Astrocyte (in vitro differentiated cells and primary cell): ENCODE data around the gene C1orf94.

Source experiments
- EZH2 ChIP-seq: IDR thresholded peaks from 2 replicates; pipeline ENCODE4 v1.6.1; 2012; ENCODE audit warnings: mild to moderate bottlenecking, low read length, inconsistent platforms; ENCODE audit not compliant: insufficient read depth
- TF ChIP-seq, protein P1 (sequence below): IDR thresholded peaks from 2 replicates; pipeline ENCODE4 v1.5.1; 2011; ENCODE audit warnings: low read depth, mild to moderate bottlenecking, inconsistent platforms, low read length, moderate library complexity; ENCODE audit not compliant: insufficient read depth

DNA sequence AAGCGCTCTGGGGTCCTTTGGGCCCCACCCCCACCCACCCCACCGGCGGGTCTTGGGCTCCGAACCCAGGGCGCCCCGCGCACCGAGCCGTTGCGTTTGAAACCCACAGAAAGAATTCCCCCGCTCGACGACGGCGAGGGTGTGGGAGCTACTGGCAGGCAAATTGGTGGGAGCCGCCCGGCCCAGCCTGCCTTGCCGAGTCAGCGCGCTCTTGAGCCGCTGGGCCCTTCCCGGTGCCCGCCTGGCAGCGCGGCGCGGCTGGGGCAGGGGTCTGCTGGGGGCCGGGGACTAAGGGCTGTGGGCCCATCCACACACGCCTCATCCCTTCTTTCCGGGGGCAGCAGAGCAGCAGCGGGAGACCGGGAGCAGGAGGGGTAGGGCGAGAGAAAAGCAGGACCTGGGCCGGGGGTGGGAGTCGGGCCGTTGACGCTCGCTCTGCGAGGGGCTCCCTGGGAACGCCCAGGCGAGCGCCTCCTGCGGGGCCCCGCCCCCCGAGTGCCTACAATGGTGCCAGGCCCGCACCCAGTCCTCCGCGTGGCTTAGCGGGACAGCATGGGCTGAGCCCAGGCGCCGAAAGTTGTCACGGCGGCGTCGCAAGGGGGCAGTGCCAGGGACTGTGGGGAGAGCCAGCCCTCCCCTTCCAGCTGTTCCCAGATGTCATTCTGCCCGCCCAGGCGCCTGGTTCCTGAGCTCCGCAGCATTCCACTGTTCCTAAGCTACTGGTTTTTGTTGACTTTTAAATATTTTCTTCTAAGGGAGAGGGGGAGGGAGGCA is at the start of gene C1orf94:
- TF ChIP-seq, protein P1, sequence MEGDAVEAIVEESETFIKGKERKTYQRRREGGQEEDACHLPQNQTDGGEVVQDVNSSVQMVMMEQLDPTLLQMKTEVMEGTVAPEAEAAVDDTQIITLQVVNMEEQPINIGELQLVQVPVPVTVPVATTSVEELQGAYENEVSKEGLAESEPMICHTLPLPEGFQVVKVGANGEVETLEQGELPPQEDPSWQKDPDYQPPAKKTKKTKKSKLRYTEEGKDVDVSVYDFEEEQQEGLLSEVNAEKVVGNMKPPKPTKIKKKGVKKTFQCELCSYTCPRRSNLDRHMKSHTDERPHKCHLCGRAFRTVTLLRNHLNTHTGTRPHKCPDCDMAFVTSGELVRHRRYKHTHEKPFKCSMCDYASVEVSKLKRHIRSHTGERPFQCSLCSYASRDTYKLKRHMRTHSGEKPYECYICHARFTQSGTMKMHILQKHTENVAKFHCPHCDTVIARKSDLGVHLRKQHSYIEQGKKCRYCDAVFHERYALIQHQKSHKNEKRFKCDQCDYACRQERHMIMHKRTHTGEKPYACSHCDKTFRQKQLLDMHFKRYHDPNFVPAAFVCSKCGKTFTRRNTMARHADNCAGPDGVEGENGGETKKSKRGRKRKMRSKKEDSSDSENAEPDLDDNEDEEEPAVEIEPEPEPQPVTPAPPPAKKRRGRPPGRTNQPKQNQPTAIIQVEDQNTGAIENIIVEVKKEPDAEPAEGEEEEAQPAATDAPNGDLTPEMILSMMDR = no peak
- TF ChIP-seq EZH2 = no peak
